Activated CD4-positive, alpha-beta T cell treated with anti-CD3 and anti-CD28 coated beads for 4 hours (primary cell): ENCODE measurements around the gene ADIPOQ.
"Not testable (repeated sequence)": the region's sequence is repeated elsewhere in the genome, so short reads cannot be mapped to it uniquely, and the experiment has no call there.

Source experiments
- DNase-seq, 2 donors: peaks; one replicate each; pipeline ENCODE4 v3.0.0-alpha.2; 2020

The ADIPOQ gene

GRCh38 chr3:186873796-186874195, 31.3 kb downstream of the ADIPOQ start:
- DNase-seq, result not testable (repeated sequence)

GRCh38 chr3:186874216-186874615, 31.7 kb downstream of the ADIPOQ start:
- not testable (repeated sequence) for DNase-seq

GRCh38 chr3:186874841-186875240, 32.3 kb downstream of the ADIPOQ start:
- not testable (repeated sequence) for DNase-seq

- no peak for DNase-seq
These were observed 33.2 kb downstream of the ADIPOQ start for GRCh38 chr3:186875708-186876107.

GRCh38 chr3:186879781-186880180, 37.3 kb downstream of the ADIPOQ start:
- no peak for DNase-seq

- DNase-seq, result no peak
These were observed 37.9 kb downstream of the ADIPOQ start for GRCh38 chr3:186880406-186880805.

- no peak for DNase-seq
These were observed 39.6 kb downstream of the ADIPOQ start for GRCh38 chr3:186882150-186882524.

- DNase-seq, result peak; percentile 28 to 49
These were observed 40.6 kb downstream of the ADIPOQ start for GRCh38 chr3:186882881-186883685.

- no peak for DNase-seq
These were observed 41.2 kb downstream of the ADIPOQ start for GRCh38 chr3:186883686-186884058.

GRCh38 chr3:186884868-186885267, 42.4 kb downstream of the ADIPOQ start:
- DNase-seq, result not testable (repeated sequence)

- DNase-seq, result no peak
These were observed 43.9 kb downstream of the ADIPOQ start for GRCh38 chr3:186886202-186886981.

- DNase-seq, result not testable (repeated sequence)
These were observed 45.0 kb downstream of the ADIPOQ start for GRCh38 chr3:186887507-186887938.

GRCh38 chr3:186888569-186888968, 46.1 kb downstream of the ADIPOQ start:
- DNase-seq, result no peak

GRCh38 chr3:186889698-186890097, 47.2 kb downstream of the ADIPOQ start:
- DNase-seq, result not testable (repeated sequence)

- DNase-seq, result no peak
These were observed 48.4 kb downstream of the ADIPOQ start for GRCh38 chr3:186890911-186891310.

- not testable (repeated sequence) for DNase-seq
These were observed 50.6 kb downstream of the ADIPOQ start for GRCh38 chr3:186893071-186893470.

- no peak for DNase-seq
These were observed 52.9 kb downstream of the ADIPOQ start for GRCh38 chr3:186895406-186895805.

- DNase-seq, result no peak
These were observed 53.5 kb downstream of the ADIPOQ start for GRCh38 chr3:186896006-186896405.

GRCh38 chr3:186896875-186897274, 54.4 kb downstream of the ADIPOQ start:
- DNase-seq, result no peak

GRCh38 chr3:186901135-186901734, 58.7 kb downstream of the ADIPOQ start:
- DNase-seq, result no peak

- DNase-seq, result no peak
These were observed 59.6 kb downstream of the ADIPOQ start for GRCh38 chr3:186902154-186902553.

GRCh38 chr3:186902713-186903112, 60.2 kb downstream of the ADIPOQ start:
- DNase-seq, result no peak

- DNase-seq, result not testable (repeated sequence)
These were observed 61.2 kb downstream of the ADIPOQ start for GRCh38 chr3:186903676-186904075.

GRCh38 chr3:186907075-186907474, 64.6 kb downstream of the ADIPOQ start:
- not testable (repeated sequence) for DNase-seq
